H1 (cell line): ENCODE results near the gene RESP18. TPM values are rescaled to one million over a fixed set of nuclear protein-coding genes. Genes with fewer than 3 reads are reported as not detected.

Source experiments
- ATF2 ChIP-seq: IDR thresholded peaks from 2 replicates; pipeline ENCODE4 v1.6.1; 2012; ENCODE audit warnings: low read length, inconsistent platforms
- BACH1 ChIP-seq: IDR thresholded peaks from 2 replicates; pipeline ENCODE4 v1.6.1; 2012; ENCODE audit warnings: low read length, improper control_type of control experiment
- CBX5 ChIP-seq: fragments of 300-800, 300-1000 bp; sonication (generic); IDR thresholded peaks from 2 replicates; pipeline ENCODE4 v1.7.1; 2016; ENCODE audit warnings: antibody characterized with exemption, low read length, low read depth
- CREB1 ChIP-seq: IDR thresholded peaks from 2 replicates; pipeline ENCODE4 v1.6.1; 2012; ENCODE audit warnings: inconsistent platforms
- GABPA ChIP-seq: IDR thresholded peaks from 2 replicates; pipeline ENCODE4 v1.6.1; 2011; ENCODE audit warnings: mild to moderate bottlenecking, low read length, moderate library complexity, borderline replicate concordance; ENCODE audit not compliant: insufficient read depth
- GTF2F1 ChIP-seq: IDR thresholded peaks from 2 replicates; pipeline ENCODE4 v1.6.1; 2012; ENCODE audit warnings: low read depth, low read length, improper control_type of control experiment, borderline replicate concordance
- JUN ChIP-seq: IDR thresholded peaks from 2 replicates; pipeline ENCODE4 v1.6.1; 2011; ENCODE audit warnings: low read depth, mild to moderate bottlenecking, improper control_type of control experiment, low read length
- KDM1A ChIP-seq: fragments of 200-600, 300-600 bp; sonication (generic); IDR thresholded peaks from 2 replicates; pipeline ENCODE4 v1.7.1; 2016; ENCODE audit warnings: mild to moderate bottlenecking, low read length, borderline replicate concordance
- KDM5A ChIP-seq: fragments of 200-600 bp; IDR thresholded peaks from 2 replicates; pipeline ENCODE4 v1.7.1; 2012; ENCODE audit warnings: mild to moderate bottlenecking, low read length, inconsistent platforms, mixed read lengths
- MAFK ChIP-seq: IDR thresholded peaks from 2 replicates; pipeline ENCODE4 v1.6.1; 2012; ENCODE audit warnings: low read depth, mild to moderate bottlenecking, improper control_type of control experiment, low read length
- PHF8 ChIP-seq: fragments of 200-600 bp; sonication (generic); conservative IDR thresholded peaks from 2 replicates; pipeline ENCODE4 v1.7.1; 2012; ENCODE audit warnings: low read depth, mild to moderate bottlenecking, inconsistent platforms, low read length, moderate library complexity
- POLR2AphosphoS5 ChIP-seq: IDR thresholded peaks from 2 replicates; pipeline ENCODE4 v1.6.1; 2011; ENCODE audit warnings: low read depth, low read length
- RXRA ChIP-seq: IDR thresholded peaks from 2 replicates; pipeline ENCODE4 v1.6.1; 2011; ENCODE audit warnings: low read depth, mild to moderate bottlenecking, low read length, moderate library complexity; ENCODE audit not compliant: insufficient read depth
- SAP30 ChIP-seq: fragments of 300-600 bp; sonication (generic); IDR thresholded peaks from 2 replicates; pipeline ENCODE4 v1.7.1; 2012; ENCODE audit warnings: low read length, moderate library complexity, mild to moderate bottlenecking, inconsistent platforms; ENCODE audit not compliant: insufficient read depth, insufficient replicate concordance
- SIN3A ChIP-seq, 2 experiments: IDR thresholded peaks in 1 of 2; conservative IDR thresholded peaks in 1 of 2; 2 replicates each; pipeline ENCODE4 v1.6.1; 2011 to 2012; ENCODE audit warnings: low read length in 2 of 2, improper control_type of control experiment in 1 of 2, low read depth in 1 of 2, mild to moderate bottlenecking in 1 of 2
- SP2 ChIP-seq: IDR thresholded peaks from 2 replicates; pipeline ENCODE4 v1.6.1; 2012; ENCODE audit warnings: mild to moderate bottlenecking, low read length, inconsistent platforms
- SRF ChIP-seq: IDR thresholded peaks from 2 replicates; pipeline ENCODE4 v1.6.1; 2011; ENCODE audit warnings: mild to moderate bottlenecking, low read depth, low read length, moderate library complexity
- YY1 ChIP-seq: IDR thresholded peaks from 2 replicates; pipeline ENCODE4 v1.6.1; 2011; ENCODE audit warnings: low read depth, mild to moderate bottlenecking, low read length
- ZNF274 ChIP-seq: IDR thresholded peaks from 2 replicates; pipeline ENCODE4 v1.7.0; 2012; ENCODE audit warnings: low read length, borderline replicate concordance; ENCODE audit errors: extremely low read depth
- polyA plus RNA-seq, 7 experiments: library from polyadenylated mRNA; depleted of rRNA in 3 of 7; stranded (reverse) in 5 of 7; unstranded in 2 of 7; fragments of >200 nt in 5 of 7; fragments of 200-250 nt in 2 of 7; gene quantifications; 1 replicate in 5 of 7; 2 replicates in 1 of 7; 4 replicates in 1 of 7; pipeline versions ENCODE4 v1.2.1 to v1.2.3, GENCODE V29; 2011 to 2013; ENCODE audit warnings: missing spikeins in 2 of 7, mixed read lengths in 2 of 7
- total RNA-seq: library from RNA; stranded (reverse); fragmentation: NEBNext Ultra II Directional; extraction: Animal tissue kit (Norgen Biotek cat#: 25700); gene quantifications from 2 replicates; pipeline ENCODE4 v1.2.1, GENCODE V29; 2021
- TF ChIP-seq, protein P1 (sequence below): IDR thresholded peaks from 2 replicates; pipeline ENCODE4 v1.6.1; 2011; ENCODE audit warnings: low read depth, mild to moderate bottlenecking, low read length; ENCODE audit not compliant: insufficient read depth
- TF ChIP-seq, protein P2 (sequence below): IDR thresholded peaks from 2 replicates; pipeline ENCODE4 v1.6.1; 2012; ENCODE audit warnings: inconsistent platforms

RESP18 gene
- total and polyA plus RNA-seq, 2 of the 8 experiments (the other 6 are each of a cell fraction or from before 2014, with no cell fraction given), result not detected

DNA sequence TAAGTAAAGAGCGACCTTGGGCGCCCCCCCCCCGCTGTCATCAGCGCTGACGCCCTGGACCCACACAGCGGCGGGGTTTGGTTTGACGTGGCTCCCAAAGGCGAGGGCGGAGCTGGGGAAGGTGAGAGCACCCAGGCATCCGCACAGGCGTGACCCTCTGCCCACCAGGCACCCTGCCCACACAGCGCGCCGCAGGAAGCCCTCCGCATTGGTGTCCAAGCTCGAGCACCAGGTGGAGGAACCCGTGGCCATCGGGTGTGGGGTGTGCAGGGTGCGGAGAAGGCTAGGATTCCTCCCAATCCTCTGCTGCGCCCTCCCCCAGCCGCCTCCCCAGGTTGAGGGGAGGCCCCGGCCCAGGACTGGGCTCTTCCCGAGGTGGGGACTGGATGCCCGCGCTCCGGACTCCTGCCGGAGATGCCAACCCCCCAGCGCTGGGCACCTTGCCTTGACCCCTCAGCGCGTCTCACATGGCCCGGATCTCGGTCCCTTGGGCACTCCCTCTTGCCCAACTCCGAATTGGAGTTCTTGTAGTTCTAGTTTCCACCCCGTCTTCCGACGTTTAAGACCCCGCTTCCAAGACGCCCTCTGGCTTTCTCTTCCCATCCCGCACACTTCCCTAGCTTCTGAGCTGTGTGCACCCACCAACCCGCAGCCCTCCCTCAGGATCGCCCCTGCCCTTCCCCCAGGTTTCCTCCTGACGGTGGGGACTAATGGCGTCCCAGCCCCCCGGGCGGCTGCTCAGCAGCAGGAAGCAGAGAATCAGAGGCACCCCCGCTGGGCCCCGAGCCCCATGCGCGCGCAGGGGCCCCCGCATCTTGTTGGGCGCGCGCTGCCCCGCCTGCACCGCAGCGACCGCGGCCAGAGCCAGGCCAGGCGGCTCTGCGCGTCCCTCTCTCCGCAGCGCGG, 25.9 kb upstream of the RESP18 start (continued):
- TF ChIP-seq ATF2 (no peak), SIN3A (conservative IDR thresholded peaks at IDR 0.05 in 1 of 2, IDR thresholded peaks at IDR 0.05 in 1 of 2; ENCODE audit: low read depth in 1 of 2, low read length in 2 of 2) (no peak), JUN (no peak), RXRA (no peak), KDM1A (no peak), SAP30 (no peak), POLR2AphosphoS5 (no peak), GABPA (no peak), MAFK (no peak), BACH1 (no peak), SRF (no peak), CBX5 (no peak), KDM5A (no peak), GTF2F1 (no peak), PHF8 (no peak), CREB1 (no peak), YY1 (no peak), SP2 (no peak), ZNF274 (no peak)
- TF ChIP-seq, protein P1, sequence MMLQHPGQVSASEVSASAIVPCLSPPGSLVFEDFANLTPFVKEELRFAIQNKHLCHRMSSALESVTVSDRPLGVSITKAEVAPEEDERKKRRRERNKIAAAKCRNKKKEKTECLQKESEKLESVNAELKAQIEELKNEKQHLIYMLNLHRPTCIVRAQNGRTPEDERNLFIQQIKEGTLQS, result no peak
- TF ChIP-seq, protein P2, sequence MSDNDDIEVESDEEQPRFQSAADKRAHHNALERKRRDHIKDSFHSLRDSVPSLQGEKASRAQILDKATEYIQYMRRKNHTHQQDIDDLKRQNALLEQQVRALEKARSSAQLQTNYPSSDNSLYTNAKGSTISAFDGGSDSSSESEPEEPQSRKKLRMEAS, result no peak; the same call in 1 of the 2 replicates
